ENCODE results near the gene MRPL38.

Gene MRPL38

GRCh38 chr17:75875182-75875939 lies 29.3 kb downstream of the MRPL38 start:
- TF ChIP-seq, protein P1, sequence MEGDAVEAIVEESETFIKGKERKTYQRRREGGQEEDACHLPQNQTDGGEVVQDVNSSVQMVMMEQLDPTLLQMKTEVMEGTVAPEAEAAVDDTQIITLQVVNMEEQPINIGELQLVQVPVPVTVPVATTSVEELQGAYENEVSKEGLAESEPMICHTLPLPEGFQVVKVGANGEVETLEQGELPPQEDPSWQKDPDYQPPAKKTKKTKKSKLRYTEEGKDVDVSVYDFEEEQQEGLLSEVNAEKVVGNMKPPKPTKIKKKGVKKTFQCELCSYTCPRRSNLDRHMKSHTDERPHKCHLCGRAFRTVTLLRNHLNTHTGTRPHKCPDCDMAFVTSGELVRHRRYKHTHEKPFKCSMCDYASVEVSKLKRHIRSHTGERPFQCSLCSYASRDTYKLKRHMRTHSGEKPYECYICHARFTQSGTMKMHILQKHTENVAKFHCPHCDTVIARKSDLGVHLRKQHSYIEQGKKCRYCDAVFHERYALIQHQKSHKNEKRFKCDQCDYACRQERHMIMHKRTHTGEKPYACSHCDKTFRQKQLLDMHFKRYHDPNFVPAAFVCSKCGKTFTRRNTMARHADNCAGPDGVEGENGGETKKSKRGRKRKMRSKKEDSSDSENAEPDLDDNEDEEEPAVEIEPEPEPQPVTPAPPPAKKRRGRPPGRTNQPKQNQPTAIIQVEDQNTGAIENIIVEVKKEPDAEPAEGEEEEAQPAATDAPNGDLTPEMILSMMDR (IDR thresholded peaks at IDR 0.05; ENCODE audit: borderline replicate concordance, extremely low read depth, low read length, poor library complexity, severe bottlenecking): no peak
- no peak for TF ChIP-seq EZH2 (IDR thresholded peaks at IDR 0.05; ENCODE audit: borderline replicate concordance, low read depth, low read length, severe bottlenecking)
- H3K4me2 ChIP-seq (ENCODE audit: insufficient read depth, low read length): no peak overlapping the region
- DNase-seq: no peak
- no peak overlapping the region for H3K27ac ChIP-seq (ENCODE audit: low read length)
- H3K36me3 ChIP-seq (ENCODE audit: insufficient read depth, low read length): no peaks in the 10 kb centered on the region
- H4K20me1 ChIP-seq (ENCODE audit: insufficient read depth, low read length): no peaks in the 10 kb centered on the region
- H3K27me3 ChIP-seq (ENCODE audit: insufficient read depth, low read length, poor library complexity): no peaks in the 10 kb centered on the region
- H3K4me3 ChIP-seq (ENCODE audit: low read depth in 1 of 2, low read length in 2 of 2): no peak overlapping the region
- 0 out of 3 replicates have a peak, but pooled peaks have one; percentile 6 for ATAC-seq (ENCODE audit: insufficient read depth, low read depth)
- H3K79me2 ChIP-seq (ENCODE audit: insufficient read depth, low read length): no peaks in the 10 kb centered on the region
- no peak overlapping the region; the same call in 1 of the 2 replicates for H2AFZ ChIP-seq (ENCODE audit: low read depth, low read length)
- no peaks in the 10 kb centered on the region for H3K9me3 ChIP-seq (ENCODE audit: insufficient read depth, low read length, severe bottlenecking)
- H3K9ac ChIP-seq (ENCODE audit: low read depth, low read length): no peak overlapping the region
- 0 out of 2 replicates have a peak, but pooled peaks cover 2% of the 10 kb centered on the region for H3K4me1 ChIP-seq (ENCODE audit: insufficient read depth, low read length)

GRCh38 chr17:75874323-75875181 lies 30.1 kb downstream of the MRPL38 start:
- no peak overlapping the region for H3K4me2 ChIP-seq (ENCODE audit: insufficient read depth, low read length)
- no peak overlapping the region for H3K4me3 ChIP-seq (ENCODE audit: low read depth in 1 of 2, low read length in 2 of 2)
- no peak overlapping the region for H2AFZ ChIP-seq (ENCODE audit: low read depth, low read length)
- no peaks in the 10 kb centered on the region for H3K9me3 ChIP-seq (ENCODE audit: insufficient read depth, low read length, severe bottlenecking)
- TF ChIP-seq, protein P1 (IDR thresholded peaks at IDR 0.05; ENCODE audit: borderline replicate concordance, extremely low read depth, low read length, poor library complexity, severe bottlenecking): no peak
- no peak for TF ChIP-seq EZH2 (IDR thresholded peaks at IDR 0.05; ENCODE audit: borderline replicate concordance, low read depth, low read length, severe bottlenecking)
- 0 out of 2 replicates have a peak, but pooled peaks cover 2% of the 10 kb centered on the region for H3K4me1 ChIP-seq (ENCODE audit: insufficient read depth, low read length)
- no peak overlapping the region for H3K9ac ChIP-seq (ENCODE audit: low read depth, low read length)
- H3K36me3 ChIP-seq (ENCODE audit: insufficient read depth, low read length): no peaks in the 10 kb centered on the region
- DNase-seq: no peak
- ATAC-seq (ENCODE audit: insufficient read depth, low read depth): no peak
- no peaks in the 10 kb centered on the region for H3K79me2 ChIP-seq (ENCODE audit: insufficient read depth, low read length)
- no peak overlapping the region for H3K27ac ChIP-seq (ENCODE audit: low read length)
- no peaks in the 10 kb centered on the region for H4K20me1 ChIP-seq (ENCODE audit: insufficient read depth, low read length)
- H3K27me3 ChIP-seq (ENCODE audit: insufficient read depth, low read length, poor library complexity): no peaks in the 10 kb centered on the region

- DNase-seq: no peak
- Histone ChIP-seq H3K4me2 (ENCODE audit: insufficient read depth, low read length) (no peak overlapping the region), H4K20me1 (ENCODE audit: insufficient read depth, low read length) (no peaks in the 10 kb centered on the region), H3K9me3 (ENCODE audit: insufficient read depth, low read length, severe bottlenecking) (no peaks in the 10 kb centered on the region), H2AFZ (ENCODE audit: low read depth, low read length) (no peak overlapping the region), H3K27ac (ENCODE audit: low read length) (no peak overlapping the region), H3K79me2 (ENCODE audit: insufficient read depth, low read length) (no peaks in the 10 kb centered on the region), H3K4me1 (ENCODE audit: insufficient read depth, low read length) (0 out of 2 replicates have a peak, but pooled peaks cover 2% of the 10 kb centered on the region), H3K4me3 (ENCODE audit: low read depth in 1 of 2, low read length in 2 of 2) (no peak overlapping the region), H3K27me3 (ENCODE audit: insufficient read depth, low read length, poor library complexity) (no peaks in the 10 kb centered on the region), H3K9ac (ENCODE audit: low read depth, low read length) (no peak overlapping the region), H3K36me3 (ENCODE audit: insufficient read depth, low read length) (no peaks in the 10 kb centered on the region)
- no peak for TF ChIP-seq EZH2 (IDR thresholded peaks at IDR 0.05; ENCODE audit: borderline replicate concordance, low read depth, low read length, severe bottlenecking)
- TF ChIP-seq, protein P1 (IDR thresholded peaks at IDR 0.05; ENCODE audit: borderline replicate concordance, extremely low read depth, low read length, poor library complexity, severe bottlenecking): no peak
- no peak for ATAC-seq (ENCODE audit: insufficient read depth, low read depth)
These were observed 30.9 kb downstream of the MRPL38 start for GRCh38 chr17:75873587-75874322.

Data from DND-41 (cell line).